Stimulated activated CD4-positive, alpha-beta T cell treated with anti-CD3 and anti-CD28 coated beads, Interleukin-4, amount 100 ng/mL, for 4 hours (primary cell): ENCODE data around the gene TSSK2.
"Not testable (repeated sequence)": the region's sequence is repeated elsewhere in the genome, so short reads cannot be mapped to it uniquely, and the experiment has no call there.

Experiments used
- DNase-seq, 2 experiments: peaks; one replicate each; pipeline ENCODE4 v3.0.0-alpha.2; 2020

Gene TSSK2

DNA sequence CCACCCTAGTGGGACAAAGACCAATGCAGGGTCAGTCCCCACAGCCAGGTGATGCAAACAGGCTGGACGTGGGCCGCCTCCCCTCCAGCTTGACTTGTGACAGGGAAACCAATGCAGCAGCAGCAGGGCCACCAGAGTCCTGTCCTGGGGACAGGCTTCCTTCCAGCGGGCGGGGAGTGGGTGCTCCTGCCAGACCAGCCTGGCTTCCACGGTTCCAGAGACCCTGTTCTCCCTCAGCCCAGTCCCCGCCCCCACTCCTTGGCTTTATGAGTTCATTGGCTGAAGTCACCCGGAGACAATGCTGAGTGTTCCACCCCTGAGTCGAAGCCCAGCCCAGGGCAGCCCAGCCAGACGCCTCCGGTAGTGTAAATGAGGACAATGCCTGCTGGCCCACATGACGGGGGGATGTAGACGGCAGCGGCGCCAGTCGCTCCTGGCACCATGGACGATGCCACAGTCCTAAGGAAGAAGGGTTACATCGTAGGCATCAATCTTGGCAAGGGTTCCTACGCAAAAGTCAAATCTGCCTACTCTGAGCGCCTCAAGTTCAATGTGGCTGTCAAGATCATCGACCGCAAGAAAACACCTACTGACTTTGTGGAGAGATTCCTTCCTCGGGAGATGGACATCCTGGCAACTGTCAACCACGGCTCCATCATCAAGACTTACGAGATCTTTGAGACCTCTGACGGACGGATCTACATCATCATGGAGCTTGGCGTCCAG lies at the start of gene TSSK2:
TSS of gene TSSK2 (plus strand) at position 350 of the 726 bp plus-strand sequence. CDS start at position 442, 92 bp downstream.
- DNase-seq, result no peak

DNA sequence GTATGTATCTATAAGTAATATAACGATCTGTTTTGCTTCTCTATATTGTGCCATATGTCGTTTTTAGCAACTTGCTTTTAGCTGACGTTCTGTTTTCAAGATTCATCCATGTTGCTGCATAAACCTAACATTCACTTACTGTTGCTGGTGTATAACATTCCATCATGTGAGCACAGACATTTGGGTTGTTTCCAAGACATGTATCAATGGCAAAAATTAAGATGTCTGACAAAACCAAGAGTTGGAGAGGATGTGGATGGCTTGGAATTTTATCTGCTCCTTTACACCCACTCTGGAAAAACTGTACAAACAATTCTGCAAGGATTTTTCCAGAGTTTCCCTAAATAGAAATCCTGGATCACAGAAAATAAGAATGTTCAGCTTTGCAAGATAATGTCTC lies 49.8 kb upstream of the TSSK2 start:
- no peak for DNase-seq

DNA sequence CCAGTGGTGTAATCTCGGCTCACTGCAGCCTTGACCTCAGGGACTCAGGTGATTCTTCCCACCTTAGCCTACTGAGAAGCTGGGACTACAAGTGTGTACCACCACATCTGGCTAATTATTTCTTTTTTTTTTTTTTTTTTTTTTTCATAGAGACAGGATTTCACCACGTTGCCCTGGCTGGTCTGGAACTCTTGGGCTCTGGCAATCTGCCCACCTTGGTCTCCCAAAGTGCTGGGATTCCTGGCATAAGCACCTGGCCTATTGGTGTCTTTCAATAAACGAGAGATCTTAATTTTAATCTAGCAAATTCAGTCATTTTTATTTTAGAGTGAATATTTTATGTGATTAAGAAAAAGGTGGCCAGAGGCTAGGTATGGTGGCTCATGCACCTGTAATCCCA lies 49.0 kb upstream of the TSSK2 start:
- no peak for DNase-seq

DNA sequence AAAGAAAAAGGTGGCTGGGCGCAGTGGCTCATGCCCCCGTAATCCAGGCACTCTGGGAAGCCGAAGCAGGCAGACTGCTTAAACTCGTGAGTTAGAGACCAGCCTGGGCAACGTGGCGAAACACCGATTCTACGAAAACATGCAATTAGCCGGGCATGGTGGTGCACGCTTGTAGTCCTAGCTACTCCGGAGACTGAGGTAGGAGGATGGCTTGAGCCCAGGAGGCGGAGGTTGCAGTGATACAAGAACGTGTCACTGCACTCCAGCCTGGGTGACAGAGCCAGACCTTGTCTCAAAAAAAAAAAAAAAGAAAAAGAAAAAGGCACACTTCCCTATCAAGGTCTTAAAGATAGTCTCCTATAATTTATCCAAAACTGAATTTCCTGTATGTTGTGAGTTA lies 48.3 kb upstream of the TSSK2 start:
- no peak for DNase-seq

DNA sequence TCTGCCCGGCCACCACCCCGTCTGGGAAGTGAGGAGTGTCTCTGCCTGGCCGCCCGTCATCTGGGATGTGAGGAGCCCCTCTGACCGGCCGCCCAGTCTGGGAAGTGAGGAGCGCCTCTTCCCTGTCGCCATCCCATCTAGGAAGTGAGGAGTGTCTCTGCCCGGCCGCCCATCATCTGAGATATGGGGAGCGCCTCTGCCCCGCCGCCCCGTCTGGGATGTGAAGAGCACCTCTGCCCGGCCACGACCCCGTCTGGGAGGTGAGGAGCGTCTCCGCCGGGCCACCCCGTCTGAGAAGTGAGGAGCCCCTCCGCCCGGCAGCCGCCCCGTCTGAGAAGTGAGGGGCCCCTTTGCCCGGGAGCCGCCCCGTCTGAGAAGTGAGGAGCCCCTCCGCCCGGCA lies 47.0 kb upstream of the TSSK2 start:
- DNase-seq, result not testable (repeated sequence)

DNA sequence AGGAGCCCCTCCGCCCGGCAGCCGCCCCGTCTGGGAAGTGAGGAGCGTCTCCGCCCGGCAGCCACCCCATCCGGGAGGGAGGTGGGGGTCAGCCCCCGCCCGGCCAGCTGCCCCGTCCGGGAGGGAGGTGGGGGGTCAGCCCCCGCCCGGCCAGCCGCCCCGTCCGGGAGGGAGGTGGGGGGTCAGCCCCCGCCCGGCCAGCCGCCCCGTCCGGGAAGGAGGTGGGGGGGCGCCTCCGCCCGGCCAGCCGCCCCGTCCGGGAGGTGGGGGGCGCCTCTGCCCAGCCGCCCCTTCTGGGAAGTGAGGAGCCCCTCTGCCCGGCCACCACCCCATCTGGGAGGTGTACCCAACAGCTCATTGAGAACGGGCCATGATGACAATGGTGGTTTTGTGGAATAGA lies 46.5 kb upstream of the TSSK2 start:
- DNase-seq, result not testable (repeated sequence)

DNA sequence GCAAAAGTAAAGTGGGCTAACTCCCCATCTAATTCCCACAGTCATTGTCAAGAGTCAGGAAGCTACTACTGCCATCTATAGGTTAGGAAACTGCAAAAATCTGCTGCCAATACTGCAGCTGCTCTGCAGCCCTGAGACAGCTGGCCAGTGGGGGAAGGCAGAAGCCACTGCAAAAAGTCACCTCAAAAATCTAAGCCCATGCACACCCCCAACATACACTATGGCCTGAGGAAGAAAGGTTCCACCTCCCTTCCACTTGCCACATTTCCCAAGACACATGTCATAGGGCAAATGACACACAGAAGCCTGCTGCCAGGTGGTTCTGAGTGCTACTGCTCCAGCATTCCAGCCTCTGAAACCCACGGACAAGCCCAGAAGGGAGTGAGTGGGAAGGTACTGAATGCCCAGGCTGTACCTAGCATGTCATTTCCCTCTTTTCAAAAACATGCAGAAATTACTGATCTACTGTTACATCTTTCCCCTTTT lies 45.8 kb upstream of the TSSK2 start:
- DNase-seq, result no peak

DNA sequence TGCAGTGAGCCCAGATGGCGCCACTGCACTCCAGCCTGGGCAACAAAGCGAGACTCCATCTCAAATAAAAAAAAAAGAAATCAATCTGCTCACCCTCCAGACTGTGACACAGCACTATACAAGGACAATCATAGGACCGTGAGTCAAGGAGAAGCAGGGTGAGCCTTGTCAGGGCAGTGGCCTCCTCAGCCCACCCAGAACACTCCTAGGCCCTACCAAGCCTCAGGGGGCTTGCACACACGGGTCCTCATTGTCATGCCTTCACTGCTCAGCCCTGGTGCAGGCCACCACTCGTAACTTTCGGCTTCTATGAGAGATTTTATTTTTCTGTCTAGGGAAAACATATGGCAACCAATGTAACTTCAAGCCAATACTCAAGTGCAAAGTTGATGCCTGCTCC lies 44.7 kb upstream of the TSSK2 start:
- no peak for DNase-seq

DNA sequence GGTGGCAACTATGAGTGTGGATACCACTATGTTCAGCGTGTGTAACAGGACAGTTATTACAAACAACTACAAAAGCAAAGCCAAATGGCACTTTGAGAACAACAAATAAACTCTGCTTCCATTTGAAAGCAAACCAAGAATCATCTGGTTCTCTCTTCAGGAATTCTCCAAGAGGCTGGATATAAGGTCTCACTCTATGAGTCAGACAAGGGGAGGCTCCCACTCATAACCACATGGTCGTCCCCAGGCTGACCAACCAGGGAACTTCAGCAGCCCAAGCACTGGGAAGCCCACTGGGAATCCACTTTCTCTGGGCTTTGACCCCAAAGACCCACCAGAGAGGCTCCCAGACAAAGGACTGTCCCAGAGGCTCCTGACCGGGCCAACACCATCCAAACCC lies 44.2 kb upstream of the TSSK2 start:
- DNase-seq, result no peak

DNA sequence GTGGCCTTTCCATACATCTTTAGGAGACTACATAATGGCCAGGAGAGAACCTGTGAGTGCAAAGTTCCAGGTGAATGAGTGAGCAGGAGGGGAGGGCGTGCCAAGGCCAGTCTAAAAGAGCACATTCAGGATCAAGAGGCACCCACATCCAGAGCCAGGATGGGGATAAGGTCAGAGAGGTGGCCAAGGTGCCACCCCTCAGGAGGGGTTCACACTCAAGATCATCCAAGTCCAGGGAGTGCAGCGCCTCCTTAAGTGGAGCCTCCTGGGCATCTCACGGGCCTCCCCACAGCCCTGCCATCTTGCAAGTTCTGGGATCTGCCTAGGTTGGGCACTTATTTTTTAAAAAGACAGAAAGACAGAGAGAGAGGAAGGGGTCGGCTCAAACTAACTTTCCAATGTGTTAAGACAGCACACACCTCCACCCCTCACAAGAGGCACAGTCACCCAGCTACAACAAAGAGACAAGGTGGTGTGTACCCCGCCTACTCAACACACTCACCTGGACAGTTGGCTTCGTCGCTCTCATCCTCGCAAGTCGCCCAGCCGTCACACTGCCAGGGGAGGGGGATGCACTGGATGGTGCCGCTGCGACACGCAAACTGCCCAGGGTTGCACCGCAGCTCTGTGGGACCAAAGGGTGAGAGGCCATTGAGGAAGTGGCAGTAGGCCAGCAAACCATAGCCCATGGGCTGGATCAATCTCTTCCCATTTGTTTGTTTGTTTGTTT lies 42.1 kb upstream of the TSSK2 start:
- DNase-seq, result no peak

DNA sequence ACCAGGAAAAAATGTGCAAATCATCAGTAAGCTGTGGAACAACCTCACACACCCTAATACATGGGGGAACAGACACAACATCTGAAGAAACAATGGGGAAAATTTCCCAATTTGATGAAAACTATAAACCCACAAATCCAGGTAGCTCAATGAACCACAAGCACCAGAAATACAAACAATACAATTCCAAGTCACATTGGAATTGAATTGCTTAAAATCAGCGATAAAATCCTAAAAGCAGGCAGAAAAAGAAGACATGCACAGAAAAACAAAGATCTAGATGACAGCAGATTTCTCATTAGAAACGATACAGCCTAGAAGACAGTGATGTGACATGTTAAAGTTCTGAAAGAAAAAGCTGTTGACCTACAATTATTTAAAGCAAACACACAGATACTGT lies 40.9 kb upstream of the TSSK2 start:
- DNase-seq, result no peak

DNA sequence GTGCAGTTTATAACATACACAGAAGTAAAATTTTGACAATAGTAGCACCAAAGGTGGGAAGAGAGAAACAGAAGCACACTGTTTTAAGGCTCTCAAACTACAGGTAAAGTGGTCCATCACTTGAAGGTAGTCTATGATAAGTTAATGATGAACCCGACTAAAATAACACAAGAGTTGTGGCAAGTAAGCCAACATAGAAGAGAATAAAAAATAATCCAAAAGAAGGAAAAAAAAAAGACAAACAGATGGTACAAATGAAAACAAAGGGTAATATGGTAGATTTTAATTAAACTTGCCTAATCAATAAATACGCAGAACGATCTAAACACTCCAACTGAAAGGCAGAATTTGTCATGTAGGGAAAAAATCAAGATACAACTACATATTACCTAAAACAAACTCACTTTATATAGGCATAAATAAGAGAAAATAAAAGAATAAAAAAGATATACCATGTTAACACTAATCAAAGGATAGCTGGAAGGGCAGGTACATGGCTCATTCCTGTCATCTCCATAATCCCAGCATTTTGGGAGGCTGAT lies 40.5 kb upstream of the TSSK2 start:
- no peak for DNase-seq

DNA sequence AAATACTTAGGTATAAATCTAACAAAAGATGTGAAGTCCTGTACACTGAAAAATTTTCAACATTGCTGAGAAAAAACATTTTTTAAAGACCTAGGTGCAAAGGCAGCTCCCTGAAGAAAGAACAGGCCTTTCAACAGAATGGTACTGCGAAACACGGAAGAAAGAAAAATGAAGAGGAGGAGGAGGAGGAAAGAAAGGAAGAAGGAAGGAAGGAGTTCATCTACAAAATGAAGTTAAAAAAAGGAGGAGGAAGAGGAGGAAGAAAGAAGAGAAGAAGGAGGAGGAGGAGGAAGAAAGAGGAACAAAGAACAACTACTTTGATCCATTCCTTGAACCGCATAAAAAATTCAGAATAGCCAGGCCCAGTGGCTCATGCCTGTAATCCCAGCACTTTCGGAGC lies 38.4 kb upstream of the TSSK2 start:
- no peak for DNase-seq

DNA sequence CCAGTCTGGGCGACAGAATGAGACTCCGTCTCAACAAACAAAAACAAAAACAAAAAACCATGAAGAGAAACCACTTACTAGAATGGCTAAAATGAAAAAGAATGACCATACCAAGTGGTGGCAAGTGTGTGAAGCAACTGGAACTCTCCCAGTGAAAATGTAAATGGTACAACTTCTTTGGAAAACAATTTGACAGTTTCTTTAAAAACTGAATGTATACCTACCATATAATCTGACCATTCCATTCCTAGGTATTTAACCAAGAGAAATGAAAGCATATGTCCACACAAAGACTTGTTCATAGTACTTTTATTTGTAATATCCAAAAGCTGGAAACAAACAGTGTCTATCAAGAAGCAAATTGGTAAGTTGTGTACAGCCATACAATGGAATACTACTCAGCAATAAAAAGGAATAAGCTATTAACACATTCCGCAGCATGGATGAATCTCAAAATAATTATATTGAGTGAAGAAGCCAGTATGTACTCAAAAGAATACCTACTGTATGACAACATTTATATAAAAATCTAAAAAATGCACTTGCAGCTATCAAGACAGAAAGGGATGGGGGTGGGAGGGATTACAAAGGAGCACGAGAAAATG lies 36.6 kb upstream of the TSSK2 start:
- no peak for DNase-seq

DNA sequence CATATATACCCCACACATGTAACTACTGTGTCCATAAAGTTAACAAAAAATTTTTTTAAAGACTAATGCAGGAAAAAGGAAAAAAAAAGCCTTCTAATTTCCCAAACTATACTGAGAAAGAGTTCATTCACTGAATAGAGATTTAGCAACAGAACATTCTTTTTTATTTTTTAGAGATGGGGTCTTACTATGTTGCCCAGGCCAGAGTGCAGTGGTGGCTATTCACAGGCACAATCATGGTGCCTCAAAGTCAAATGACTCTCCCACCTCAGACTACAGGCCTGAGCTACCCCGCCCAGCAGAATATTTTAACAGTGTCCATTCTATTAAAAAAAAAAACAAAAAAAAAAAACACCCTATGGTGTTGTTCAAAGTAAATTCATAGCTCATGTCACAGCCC lies 34.6 kb upstream of the TSSK2 start:
- no peak for DNase-seq

DNA sequence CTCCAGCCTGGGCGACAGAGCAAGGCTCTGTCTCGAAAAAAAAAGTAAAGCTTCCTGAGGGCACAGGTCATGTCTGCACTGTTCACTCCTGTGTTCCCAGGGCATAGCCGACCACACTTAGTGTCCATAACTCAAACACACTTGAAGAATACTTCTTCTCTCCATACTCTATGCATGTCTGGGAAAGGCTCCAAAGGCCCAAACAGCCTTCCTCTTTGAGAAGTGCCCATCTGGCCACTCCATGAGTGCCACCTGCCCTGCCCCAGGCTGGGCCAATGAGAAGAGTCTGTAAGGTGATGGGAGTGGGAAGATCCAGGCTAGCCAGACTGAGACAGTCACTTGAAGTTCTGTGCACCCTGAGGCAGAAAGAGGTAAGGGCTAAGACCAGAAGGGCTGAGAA lies 33.6 kb upstream of the TSSK2 start:
- DNase-seq, result no peak

DNA sequence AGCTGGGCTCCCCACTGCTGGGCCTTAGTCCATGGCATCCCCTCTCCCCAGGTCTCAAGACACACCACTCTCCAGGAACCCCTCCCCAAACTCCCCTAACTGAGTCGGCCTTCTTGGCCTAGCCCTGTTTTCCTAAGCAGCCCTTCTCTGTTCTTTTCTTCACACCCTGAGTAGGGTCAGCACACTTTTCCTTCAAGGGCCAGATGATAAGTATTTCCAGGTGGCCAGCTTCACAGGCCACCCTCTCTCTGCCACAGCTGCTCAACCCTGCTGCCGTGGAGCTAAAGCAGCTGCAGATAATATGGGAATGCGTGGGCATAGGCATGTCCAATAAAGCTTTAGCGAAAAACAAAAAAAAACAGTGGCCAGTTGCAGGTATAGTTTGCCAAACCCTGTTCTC lies 33.0 kb upstream of the TSSK2 start:
- no peak for DNase-seq

DNA sequence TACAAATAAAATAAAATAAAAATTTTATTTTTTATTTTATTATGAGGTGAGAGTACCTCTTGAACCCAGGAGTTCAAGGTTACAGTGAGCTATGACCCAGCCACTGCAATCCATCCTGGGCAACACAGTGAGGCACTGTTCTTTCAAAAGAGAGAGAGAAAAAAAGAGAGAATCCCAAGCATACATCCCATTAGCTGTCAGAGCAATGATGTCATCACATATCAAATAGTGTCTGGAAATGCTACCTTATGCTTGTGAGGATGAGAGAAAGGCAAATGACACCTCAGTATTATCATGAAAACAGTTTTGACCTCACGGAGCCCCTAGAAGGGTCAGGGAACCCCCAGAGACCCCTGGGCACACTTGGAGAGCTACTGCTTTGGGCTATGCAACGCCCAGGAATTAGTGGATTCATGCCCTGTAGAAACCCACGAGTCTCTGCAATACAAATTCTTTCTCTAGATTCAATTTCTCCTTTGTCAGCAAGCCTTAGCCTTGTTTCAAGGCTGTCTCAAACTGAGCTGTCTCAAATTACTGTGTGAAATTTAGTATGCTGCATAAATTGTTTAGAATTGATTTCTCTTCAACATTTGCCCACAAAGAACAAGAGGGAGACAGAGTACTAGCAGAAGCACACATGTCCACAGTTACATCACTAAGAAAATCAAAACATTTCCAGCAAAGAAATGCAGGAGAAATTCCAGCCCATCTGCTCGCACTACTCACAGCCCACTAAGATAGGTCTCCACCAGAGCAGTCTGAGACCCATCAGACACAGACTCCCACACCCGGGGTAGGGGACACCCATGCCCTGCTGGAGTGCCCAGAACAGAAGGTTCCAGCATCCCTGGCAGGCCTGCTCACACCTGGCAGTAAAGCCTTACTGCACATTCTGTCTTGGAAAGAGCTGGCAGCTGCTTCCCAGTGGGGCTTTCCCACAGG lies 27.0 kb upstream of the TSSK2 start:
- no peak for DNase-seq

DNA sequence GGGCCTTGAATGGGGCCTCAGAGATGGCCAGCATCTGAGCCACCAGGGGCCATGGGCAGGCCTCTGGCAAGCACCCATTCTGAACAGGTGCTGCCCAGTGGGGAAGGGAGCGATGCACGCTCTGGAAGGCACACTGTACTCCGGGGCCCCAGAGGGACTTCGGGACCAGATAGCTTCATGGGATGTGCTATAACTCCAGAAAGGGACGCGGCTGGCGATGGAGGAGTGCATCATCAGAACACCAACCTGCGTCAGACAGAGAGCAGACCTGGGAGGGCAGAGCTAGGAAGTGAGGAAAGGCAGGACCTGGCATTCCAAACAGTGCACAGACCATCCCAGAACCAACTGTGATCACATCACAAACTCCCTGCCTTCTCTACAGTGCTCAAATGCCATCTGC lies 25.7 kb upstream of the TSSK2 start:
- no peak for DNase-seq

DNA sequence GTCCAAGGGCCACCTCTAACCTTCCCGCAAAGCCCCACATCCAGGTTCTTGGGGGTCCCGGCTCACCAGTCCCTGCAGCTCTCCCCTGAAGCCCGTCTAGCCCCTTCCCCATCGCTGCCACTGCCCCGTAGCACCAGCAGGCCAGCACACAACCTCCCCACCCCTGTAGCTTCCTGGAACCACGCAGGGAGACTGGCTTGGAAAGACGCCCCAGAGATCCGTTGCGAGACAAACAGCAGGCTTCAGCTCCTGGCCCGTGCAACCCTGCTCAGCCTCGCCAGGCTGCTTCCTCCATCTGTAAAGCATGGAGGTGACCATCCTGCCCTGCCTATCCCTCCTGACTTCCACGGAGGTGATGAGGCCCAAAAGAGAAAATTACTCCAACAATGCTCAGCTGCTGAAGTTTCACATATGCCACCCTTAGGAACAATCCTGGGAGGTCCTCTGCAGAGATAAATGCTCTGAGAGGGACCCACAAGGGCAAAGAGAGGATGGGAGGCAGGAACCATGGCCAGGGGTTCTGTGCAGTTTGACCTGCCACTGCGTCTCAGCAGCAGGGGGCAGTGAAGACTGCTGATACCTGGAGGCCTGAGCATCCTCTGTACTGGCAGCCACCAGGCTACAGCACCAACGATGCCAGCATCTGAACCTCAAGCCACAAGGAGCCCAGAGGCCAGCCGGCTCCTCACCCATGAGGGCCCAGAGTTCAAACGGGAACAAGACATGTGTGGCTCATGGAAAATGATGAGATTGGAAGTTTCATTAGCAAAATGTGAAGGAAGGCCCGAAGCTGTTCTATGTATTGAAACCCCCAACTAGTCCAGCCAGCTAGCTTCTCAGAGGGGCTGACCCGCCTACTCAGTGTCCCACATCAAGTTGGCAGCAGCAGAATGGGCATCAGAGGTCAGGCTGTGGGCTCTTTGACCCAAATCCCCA lies 25.0 kb upstream of the TSSK2 start:
- DNase-seq, result peak; percentile 34 to 45
